IMR-90 (cell line): Measurements from ENCODE around the gene CNTN4. TPM values are rescaled to one million over a fixed set of nuclear protein-coding genes. Genes with fewer than 3 reads are reported as not detected.

Experiments used
- ATAC-seq: fragments of 200-7000 bp; cut with Tn5 transposase; 2 replicates; pipeline ENCODE4 v1.9.1; 2020; ENCODE audit warnings: low read depth, mild to moderate bottlenecking, moderate library complexity
- BruUV-seq: library from RNA; stranded (reverse); fragments of 400-500 nt; replicated peaks from 2 replicates; lab custom pipeline; 2021; lab: Mats Ljungman, UMichigan
- CTCF ChIA-PET: fragments of 300-600 bp; formaldehyde crosslinking; extraction: SDS; loops from one replicate; lab custom pipeline; 2021; ENCODE audit warnings: antibody characterized with exemption; lab: Yijun Ruan, JAX
- POLR2A ChIA-PET: fragments of 300-600 bp; sonication (Branson Sonifier 250); formaldehyde crosslinking; loops from one replicate; lab custom pipeline; 2022; ENCODE audit warnings: antibody characterized with exemption; ENCODE audit not compliant: unreplicated experiment; lab: Charles Lee
- DNase-seq: peaks from one replicate; pipeline ENCODE4 v3.0.0; 2013
- H2AFZ ChIP-seq: replicated peaks from 2 replicates; pipeline ENCODE3; 2013; ENCODE audit warnings: low read length, mild to moderate bottlenecking; ENCODE audit not compliant: poor library complexity
- H2AK5ac ChIP-seq: 2 replicates; pipeline ENCODE4 v1.6.1; 2013; ENCODE audit warnings: low read depth, low read length, inconsistent platforms
- H2AK9ac ChIP-seq: replicated peaks from 2 replicates; pipeline ENCODE3; 2013; ENCODE audit warnings: mild to moderate bottlenecking, low read depth, low read length, moderate library complexity; ENCODE audit not compliant: poor library complexity
- H2BK120ac ChIP-seq: 2 replicates; pipeline ENCODE4 v1.6.1; 2013; ENCODE audit warnings: low read depth, low read length, inconsistent platforms
- H2BK15ac ChIP-seq: 3 replicates; pipeline ENCODE4 v1.6.1; 2013; ENCODE audit warnings: low read depth, low read length, inconsistent platforms
- H2BK20ac ChIP-seq: 2 replicates; pipeline ENCODE4 v1.6.1; 2013; ENCODE audit warnings: low read depth, mild to moderate bottlenecking, inconsistent platforms, low read length, moderate library complexity
- H2BK5ac ChIP-seq: 2 replicates; pipeline ENCODE4 v1.6.1; 2013; ENCODE audit warnings: mild to moderate bottlenecking, low read depth, low read length, inconsistent platforms; ENCODE audit not compliant: poor library complexity, severe bottlenecking
- H3K14ac ChIP-seq: replicated peaks from 2 replicates; pipeline ENCODE4 v1.6.1; 2013; ENCODE audit warnings: low read depth, low read length, inconsistent platforms
- H3K18ac ChIP-seq: 2 replicates; pipeline ENCODE4 v1.6.1; 2013; ENCODE audit warnings: low read depth, low read length, control low read depth
- H3K23ac ChIP-seq: 2 replicates; pipeline ENCODE4 v1.6.1; 2013; ENCODE audit warnings: low read depth, low read length, inconsistent platforms
- H3K27ac ChIP-seq: 2 replicates; pipeline ENCODE4 v1.5.1; 2013; ENCODE audit warnings: mild to moderate bottlenecking, control low read depth, low read length; ENCODE audit not compliant: insufficient read depth
- H3K27me3 ChIP-seq: 2 replicates; pipeline ENCODE4 v1.6.1; 2013; ENCODE audit warnings: low read length; ENCODE audit not compliant: control insufficient read depth, insufficient read depth
- H3K36me3 ChIP-seq: 2 replicates; pipeline ENCODE4 v1.6.1; 2013; ENCODE audit warnings: low read length, mixed read lengths; ENCODE audit not compliant: control insufficient read depth, insufficient read depth
- H3K4ac ChIP-seq: 2 replicates; pipeline ENCODE4 v1.6.1; 2013; ENCODE audit warnings: low read depth, low read length, inconsistent platforms
- H3K4me1 ChIP-seq: 2 replicates; pipeline ENCODE4 v1.6.1; 2013; ENCODE audit warnings: low read length, mixed read lengths; ENCODE audit not compliant: control insufficient read depth, insufficient read depth
- H3K4me2 ChIP-seq: 2 replicates; pipeline ENCODE4 v1.6.1; 2013; ENCODE audit warnings: low read depth, mild to moderate bottlenecking, control low read depth, low read length, moderate library complexity
- H3K4me3 ChIP-seq: 2 replicates; pipeline ENCODE4 v1.5.1; 2013; ENCODE audit warnings: low read depth, mild to moderate bottlenecking, control low read depth, low read length, moderate library complexity; ENCODE audit not compliant: insufficient read depth
- H3K56ac ChIP-seq: 2 replicates; pipeline ENCODE4 v1.6.1; 2013; ENCODE audit warnings: low read length, inconsistent platforms; ENCODE audit not compliant: insufficient read depth; ENCODE audit errors: extremely low read depth
- H3K79me1 ChIP-seq, 2 experiments: 2 replicates each; pipeline ENCODE4 v1.6.1; 2013; ENCODE audit warnings: low read length in 2 of 2, inconsistent platforms in 1 of 2, low read depth in 1 of 2
- H3K9ac ChIP-seq: 2 replicates; pipeline ENCODE4 v1.6.1; 2013; ENCODE audit warnings: low read depth, low read length, control low read depth
- H3K9me1 ChIP-seq: 2 replicates; pipeline ENCODE4 v1.6.1; 2013; ENCODE audit warnings: low read length, inconsistent platforms; ENCODE audit not compliant: insufficient read depth
- H3K9me3 ChIP-seq: 2 replicates; pipeline ENCODE4 v1.6.1; 2013; ENCODE audit warnings: low read length; ENCODE audit not compliant: control insufficient read depth, insufficient read depth
- H4K20me1 ChIP-seq: 2 replicates; pipeline ENCODE4 v1.6.1; 2013; ENCODE audit warnings: low read length, inconsistent platforms; ENCODE audit not compliant: insufficient read depth
- H4K5ac ChIP-seq: 2 replicates; pipeline ENCODE4 v1.6.1; 2013; ENCODE audit warnings: mild to moderate bottlenecking, low read depth, low read length, control low read depth
- H4K8ac ChIP-seq, 2 experiments: 2 replicates each; pipeline ENCODE4 v1.6.1; 2013; ENCODE audit warnings: low read depth in 2 of 2, low read length in 2 of 2, control low read depth in 1 of 2, inconsistent platforms in 1 of 2
- H4K91ac ChIP-seq: 2 replicates; pipeline ENCODE4 v1.6.1; 2013; ENCODE audit warnings: low read depth, low read length, inconsistent platforms; ENCODE audit not compliant: insufficient read depth
- BHLHE40 ChIP-seq: fragments of 150-350 bp; IDR thresholded peaks from 2 replicates; pipeline ENCODE4 v1.6.1; 2016; ENCODE audit warnings: mild to moderate bottlenecking, low read depth, low read length
- CEBPB ChIP-seq: IDR thresholded peaks from 2 replicates; pipeline ENCODE4 v1.6.1; 2012; ENCODE audit warnings: low read depth, low read length, improper control_type of control experiment
- CHD1 ChIP-seq: IDR thresholded peaks from 2 replicates; pipeline ENCODE4 v1.6.1; 2012; ENCODE audit warnings: low read depth, low read length, improper control_type of control experiment
- FOS ChIP-seq: fragments of 150-350 bp; IDR thresholded peaks from 2 replicates; pipeline ENCODE4 v1.6.1; 2016; ENCODE audit warnings: low read depth, low read length
- MAFK ChIP-seq: IDR thresholded peaks from 2 replicates; pipeline ENCODE4 v1.6.1; 2012; ENCODE audit warnings: low read depth, low read length, improper control_type of control experiment
- MAZ ChIP-seq: IDR thresholded peaks from 2 replicates; pipeline ENCODE4 v1.6.1; 2012; ENCODE audit warnings: low read depth, mild to moderate bottlenecking, low read length, improper control_type of control experiment, moderate library complexity, borderline replicate concordance
- MXI1 ChIP-seq: IDR thresholded peaks from 2 replicates; pipeline ENCODE4 v1.6.1; 2012; ENCODE audit warnings: low read depth, mild to moderate bottlenecking, low read length, moderate library complexity, borderline replicate concordance
- NFE2L2 ChIP-seq: fragments of 150-350 bp; IDR thresholded peaks from 2 replicates; pipeline ENCODE4 v1.6.1; 2016; ENCODE audit warnings: low read depth, mild to moderate bottlenecking, low read length
- POLR2A ChIP-seq: IDR thresholded peaks from 2 replicates; pipeline ENCODE4 v1.6.1; 2012; ENCODE audit warnings: mild to moderate bottlenecking, low read depth, low read length
- RAD21 ChIP-seq: IDR thresholded peaks from 2 replicates; pipeline ENCODE4 v1.6.1; 2012; ENCODE audit warnings: low read length, improper control_type of control experiment
- RCOR1 ChIP-seq: IDR thresholded peaks from 2 replicates; pipeline ENCODE4 v1.6.1; 2012; ENCODE audit warnings: mild to moderate bottlenecking, low read length, improper control_type of control experiment; ENCODE audit not compliant: insufficient replicate concordance
- RFX5 ChIP-seq: IDR thresholded peaks from 2 replicates; pipeline ENCODE4 v1.8.0; 2012; ENCODE audit warnings: low read depth, mild to moderate bottlenecking, low read length, moderate library complexity
- SMC3 ChIP-seq: fragments of 150-350 bp; IDR thresholded peaks from 2 replicates; pipeline ENCODE4 v1.6.1; 2016; ENCODE audit warnings: low read depth, mild to moderate bottlenecking, antibody characterized with exemption, low read length, moderate library complexity
- WGBS, 2 experiments: methylation state at CpG; one replicate each; pipeline versions ENCODE4 v1.1.5 to v1.1.7; 2013; ENCODE audit warnings: missing lambda C conversion rate in 2 of 2; ENCODE audit not compliant: insufficient read length in 1 of 2; ENCODE audit errors: extremely low coverage in 2 of 2; 5-methylcytosine and 5-hydroxymethylcytosine counted together
- dilution Hi-C: fragments of 300-500 bp; cut with HindIII; formaldehyde crosslinking; loops from one replicate; pipeline ENCODE4 v1.14.3; 2018; ENCODE audit warnings: low sequenced_read_pairs; ENCODE audit not compliant: unreplicated experiment
- in situ Hi-C: fragments of 300-500 bp; cut with MboI; formaldehyde crosslinking; loops from 3 replicates; pipeline ENCODE4 v1.14.3; 2019; ENCODE audit warnings: low sequenced_read_pairs, inconsistent platforms, mixed read lengths
- intact Hi-C: fragments of 100-400 bp; cut with micrococcal nuclease; formaldehyde crosslinking; loops from 2 replicates; pipeline ENCODE4 v1.10.0; 2022
- polyA plus RNA-seq, 3 experiments: library from polyadenylated mRNA; depleted of rRNA; stranded (reverse); fragments of >200 nt; gene quantifications; 2 replicates each; pipeline ENCODE4 v1.2.3, GENCODE V29; 2012; ENCODE audit warnings: low replicate concordance in 1 of 3
- total RNA-seq: library from RNA; depleted of rRNA; stranded (reverse); fragments of >200 nt; gene quantifications from 2 replicates; pipeline ENCODE4 v1.2.3, GENCODE V29; 2012
- TF ChIP-seq, protein P1 (sequence below): fragments of 150-350 bp; IDR thresholded peaks from 2 replicates; pipeline ENCODE4 v1.6.1; 2017; ENCODE audit warnings: mild to moderate bottlenecking, antibody characterized with exemption, low read length, low read depth
- TF ChIP-seq, protein P2 (sequence below): conservative IDR thresholded peaks from 2 replicates; pipeline ENCODE4 v1.5.1; 2012; ENCODE audit warnings: mild to moderate bottlenecking, low read depth, low read length, improper control_type of control experiment

The CNTN4 gene
- total and polyA plus RNA-seq, 2 of the 4 experiments (the other 2 are of a cell fraction) = under 0.01 TPM; not detected in 1

DNA sequence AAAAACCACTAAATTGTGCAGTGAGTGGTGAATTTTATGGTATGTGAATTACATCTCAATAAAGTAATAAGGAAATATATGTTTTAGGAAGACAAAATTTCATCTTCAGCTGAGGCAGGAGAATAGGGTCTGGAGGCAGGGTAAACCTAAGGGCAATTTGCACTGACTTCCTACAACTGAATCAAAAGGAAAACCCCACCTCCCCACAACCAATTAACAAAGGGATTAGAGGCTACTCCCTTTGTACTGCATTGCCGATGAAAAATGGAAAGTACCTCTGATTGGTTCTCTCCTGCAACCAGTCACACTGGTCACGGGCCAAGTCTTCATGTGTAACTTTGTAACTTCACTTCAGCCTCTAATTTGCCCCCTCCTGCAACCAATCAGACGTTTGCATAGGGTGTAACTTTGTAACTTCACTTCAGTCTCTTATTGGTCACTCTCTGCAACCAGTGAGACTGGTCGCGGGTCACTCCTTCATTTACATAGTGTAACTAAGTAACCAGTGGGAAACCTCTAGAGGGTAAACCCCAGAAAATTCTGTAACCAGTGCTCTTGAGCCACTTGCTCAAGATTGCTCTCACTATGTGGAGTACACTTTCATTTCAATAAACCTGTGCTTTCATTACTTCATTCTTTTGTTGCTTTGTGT lies 244.5 kb downstream of the CNTN4 start:
- Histone ChIP-seq H4K5ac (no peak overlapping the region), H3K23ac (no peak overlapping the region), H2BK20ac (no peak overlapping the region), H4K91ac (no peak overlapping the region), H3K27me3 (no peaks in the 10 kb centered on the region), H3K4me3 (no peak overlapping the region), H3K18ac (no peak overlapping the region), H3K9ac (no peak overlapping the region), H3K56ac (no peak overlapping the region), H3K4ac (no peak overlapping the region), H2AK9ac (no peak overlapping the region), H3K9me1 (no peaks in the 10 kb centered on the region), H3K4me1 (no peaks in the 10 kb centered on the region), H2AFZ (no peak overlapping the region), H3K27ac (no peak overlapping the region), H3K14ac (no peak overlapping the region), H4K20me1 (no peaks in the 10 kb centered on the region), H2AK5ac (no peak overlapping the region), H3K79me1 (no peaks in the 10 kb centered on the region), H2BK120ac (no peak overlapping the region), H2BK5ac (no peak overlapping the region), H3K4me2 (no peak overlapping the region), H4K8ac (no peak overlapping the region), H3K36me3 (no peaks in the 10 kb centered on the region), H3K9me3 (peaks cover 4% of the 10 kb centered on the region; the same call in 1 of the 2 replicates), H2BK15ac (no peak overlapping the region)
- TF ChIP-seq, protein P1, sequence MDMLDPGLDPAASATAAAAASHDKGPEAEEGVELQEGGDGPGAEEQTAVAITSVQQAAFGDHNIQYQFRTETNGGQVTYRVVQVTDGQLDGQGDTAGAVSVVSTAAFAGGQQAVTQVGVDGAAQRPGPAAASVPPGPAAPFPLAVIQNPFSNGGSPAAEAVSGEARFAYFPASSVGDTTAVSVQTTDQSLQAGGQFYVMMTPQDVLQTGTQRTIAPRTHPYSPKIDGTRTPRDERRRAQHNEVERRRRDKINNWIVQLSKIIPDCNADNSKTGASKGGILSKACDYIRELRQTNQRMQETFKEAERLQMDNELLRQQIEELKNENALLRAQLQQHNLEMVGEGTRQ = no peak
- TF ChIP-seq NFE2L2 (no peak), BHLHE40 (no peak), MAZ (no peak), RFX5 (no peak), SMC3 (no peak), CEBPB (no peak), POLR2A (no peak), MXI1 (no peak), CHD1 (no peak), RCOR1 (no peak), RAD21 (no peak), FOS (no peak), MAFK (no peak)
- TF ChIP-seq, protein P2, sequence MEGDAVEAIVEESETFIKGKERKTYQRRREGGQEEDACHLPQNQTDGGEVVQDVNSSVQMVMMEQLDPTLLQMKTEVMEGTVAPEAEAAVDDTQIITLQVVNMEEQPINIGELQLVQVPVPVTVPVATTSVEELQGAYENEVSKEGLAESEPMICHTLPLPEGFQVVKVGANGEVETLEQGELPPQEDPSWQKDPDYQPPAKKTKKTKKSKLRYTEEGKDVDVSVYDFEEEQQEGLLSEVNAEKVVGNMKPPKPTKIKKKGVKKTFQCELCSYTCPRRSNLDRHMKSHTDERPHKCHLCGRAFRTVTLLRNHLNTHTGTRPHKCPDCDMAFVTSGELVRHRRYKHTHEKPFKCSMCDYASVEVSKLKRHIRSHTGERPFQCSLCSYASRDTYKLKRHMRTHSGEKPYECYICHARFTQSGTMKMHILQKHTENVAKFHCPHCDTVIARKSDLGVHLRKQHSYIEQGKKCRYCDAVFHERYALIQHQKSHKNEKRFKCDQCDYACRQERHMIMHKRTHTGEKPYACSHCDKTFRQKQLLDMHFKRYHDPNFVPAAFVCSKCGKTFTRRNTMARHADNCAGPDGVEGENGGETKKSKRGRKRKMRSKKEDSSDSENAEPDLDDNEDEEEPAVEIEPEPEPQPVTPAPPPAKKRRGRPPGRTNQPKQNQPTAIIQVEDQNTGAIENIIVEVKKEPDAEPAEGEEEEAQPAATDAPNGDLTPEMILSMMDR = no peak
- ATAC-seq (no peak), DNase-seq (no peak)
- ChIA-PET CTCF (no interaction called here), POLR2A (no interaction called here)
- intact Hi-C loops = no loop called here
- dilution Hi-C loops = no loop called here
- in situ Hi-C loops = no loop called here
- WGBS, 2 experiments = 40% methylated on average over 1 of the region's 5 CpGs; no CpG with 5 or more reads in 1 of the 2 experiments
- BruUV-seq = no TSS peak
